GM18499 (cell line): ENCODE results near the gene RLN3.
"Not testable (repeated sequence)": the region's sequence is repeated elsewhere in the genome, so short reads cannot be mapped to it uniquely, and the experiment has no call there.

ENCODE experiments used
- ATAC-seq: cut with Tn5 transposase; IDR thresholded peaks from one replicate; pipeline ENCODE4 v1.9.1; 2021; ENCODE audit warnings: moderate number of reproducible peaks; ENCODE audit not compliant: insufficient read depth, unreplicated experiment

The RLN3 gene

DNA sequence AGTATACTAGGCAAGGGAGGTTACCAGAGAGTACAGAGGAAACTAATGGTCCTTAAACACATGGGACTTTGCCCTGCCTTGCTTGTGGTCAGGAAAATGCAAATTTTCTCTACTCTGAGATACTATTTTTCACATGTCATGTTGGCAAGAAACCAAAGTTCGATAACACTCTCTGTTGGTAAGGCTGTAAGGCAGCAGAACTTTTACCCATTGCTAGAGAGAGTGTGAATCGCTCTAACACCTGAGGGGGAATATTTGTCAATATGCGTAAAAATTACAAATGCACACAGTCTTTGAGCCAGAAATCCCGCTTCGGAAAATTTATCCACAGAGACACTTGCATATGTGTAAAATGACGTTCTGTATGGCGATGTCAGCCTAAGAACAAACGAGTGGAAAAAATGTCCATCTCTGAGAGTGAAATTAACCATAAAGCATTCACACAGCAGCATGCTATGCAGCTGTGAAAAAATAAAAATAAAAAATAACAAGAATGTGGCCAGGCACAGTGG is 12.4 kb upstream of the RLN3 start:
- ATAC-seq, result no peak

DNA sequence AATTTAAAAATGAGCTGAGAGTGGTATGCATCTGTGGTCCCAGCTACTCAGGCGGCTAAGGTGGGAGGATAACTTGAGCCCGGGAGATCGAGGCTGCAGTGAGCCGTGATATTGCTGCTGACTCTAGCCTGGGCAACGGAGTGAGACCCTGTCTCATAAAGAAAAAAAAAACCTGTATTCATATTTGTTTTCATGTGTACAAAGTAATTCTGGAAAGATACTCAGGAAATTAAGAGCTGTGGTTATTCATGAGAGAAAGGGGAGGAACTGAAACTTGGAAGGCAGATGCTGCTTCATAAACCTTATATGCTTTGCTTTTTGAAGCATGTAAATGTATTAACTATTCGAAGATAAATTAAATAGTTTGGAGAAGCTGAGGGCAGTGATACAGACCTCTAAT is 8.8 kb upstream of the RLN3 start:
- ATAC-seq, result no peak

DNA sequence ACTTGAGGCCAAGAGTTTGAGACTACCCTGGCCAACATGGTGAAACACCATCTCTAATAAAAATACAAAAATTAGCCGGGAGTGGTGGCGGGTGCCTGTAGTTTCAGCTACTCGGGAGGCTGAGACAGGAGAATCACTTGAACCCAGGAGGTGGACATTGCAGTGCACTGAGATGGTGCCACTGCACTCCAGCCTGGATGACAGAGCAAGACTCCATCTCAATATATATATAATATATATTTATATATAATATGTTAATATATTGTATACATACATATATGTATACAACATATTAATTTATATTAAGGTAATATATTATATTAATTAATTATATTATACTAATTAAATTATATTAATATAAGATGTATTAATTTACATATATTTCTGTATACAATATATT is 8.2 kb upstream of the RLN3 start:
- ATAC-seq, result not testable (repeated sequence)

GRCh38 chr19:14021474-14021873 is 6.5 kb upstream of the RLN3 start:
- ATAC-seq, result no peak

- ATAC-seq, result no peak
These were observed 5.5 kb upstream of the RLN3 start for GRCh38 chr19:14022469-14022868.

DNA sequence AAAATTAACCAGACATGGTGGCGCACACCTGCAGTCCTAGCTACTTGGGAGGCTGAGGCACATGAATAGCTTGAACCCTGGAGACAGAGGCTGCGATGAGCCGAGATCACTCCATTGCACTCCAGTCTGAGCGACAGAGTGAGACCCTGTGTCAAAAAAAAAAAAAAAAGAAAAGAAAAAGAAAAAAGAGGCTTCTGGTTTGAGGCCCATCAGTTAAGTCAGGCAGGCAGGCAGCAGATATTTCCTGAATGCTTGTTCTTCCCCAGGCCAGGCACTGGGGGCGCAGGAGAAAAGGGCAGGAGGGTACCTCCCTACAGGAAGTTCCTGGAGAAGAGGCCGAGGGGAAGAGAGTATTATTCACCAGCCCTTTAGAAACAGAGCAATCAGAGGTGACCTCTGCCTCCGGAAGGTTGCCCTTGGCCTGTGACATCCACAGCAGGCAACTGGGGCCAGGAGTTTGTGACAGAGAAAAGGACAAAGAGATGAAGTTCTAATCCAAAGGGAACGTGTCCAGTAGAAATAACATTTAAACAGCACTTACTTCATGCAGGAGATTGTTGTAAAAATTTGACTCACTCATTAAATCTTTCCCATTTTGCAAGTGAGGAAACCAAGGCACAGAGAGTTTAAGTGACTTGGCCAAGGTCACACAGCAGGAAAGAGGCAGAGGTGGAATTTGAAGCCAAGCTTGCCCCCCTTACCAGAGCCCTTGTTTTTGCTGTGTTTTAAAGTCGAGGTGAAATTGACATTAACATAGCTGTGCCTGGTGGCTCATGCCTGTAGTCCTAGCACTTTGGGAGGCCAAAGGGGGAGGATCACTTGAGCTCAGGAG is 4.3 kb upstream of the RLN3 start:
- ATAC-seq, result no peak

DNA sequence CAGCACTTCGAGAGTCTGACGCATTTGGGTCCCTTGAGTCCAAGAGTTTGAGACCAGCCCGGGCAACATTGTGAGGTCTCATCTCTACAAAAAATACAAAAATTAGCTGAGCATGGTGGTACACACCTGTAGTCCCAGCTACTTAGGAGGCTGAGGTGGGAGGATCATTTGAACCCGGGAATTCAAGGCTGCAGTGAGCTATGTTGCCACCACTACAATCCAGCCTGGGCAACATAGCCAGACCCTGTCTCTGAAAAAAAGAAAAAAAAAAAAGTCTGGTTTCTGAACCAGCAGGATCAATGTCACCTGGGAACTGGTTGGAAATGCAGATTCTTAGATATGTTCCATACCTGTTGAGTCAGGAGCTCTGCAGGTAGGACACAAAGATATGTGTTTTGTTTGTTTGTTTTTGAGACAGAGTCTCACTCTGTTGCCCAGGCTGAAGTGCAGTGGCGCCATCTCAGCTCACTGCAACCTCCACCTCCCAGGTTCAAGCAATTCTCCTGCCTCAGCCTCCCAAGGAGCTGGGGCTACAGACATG is 1.2 kb upstream of the RLN3 start:
- ATAC-seq, result not testable (repeated sequence)

GRCh38 chr19:14028901-14029300 is 953 bp downstream of the RLN3 start:
- ATAC-seq, result no peak

DNA sequence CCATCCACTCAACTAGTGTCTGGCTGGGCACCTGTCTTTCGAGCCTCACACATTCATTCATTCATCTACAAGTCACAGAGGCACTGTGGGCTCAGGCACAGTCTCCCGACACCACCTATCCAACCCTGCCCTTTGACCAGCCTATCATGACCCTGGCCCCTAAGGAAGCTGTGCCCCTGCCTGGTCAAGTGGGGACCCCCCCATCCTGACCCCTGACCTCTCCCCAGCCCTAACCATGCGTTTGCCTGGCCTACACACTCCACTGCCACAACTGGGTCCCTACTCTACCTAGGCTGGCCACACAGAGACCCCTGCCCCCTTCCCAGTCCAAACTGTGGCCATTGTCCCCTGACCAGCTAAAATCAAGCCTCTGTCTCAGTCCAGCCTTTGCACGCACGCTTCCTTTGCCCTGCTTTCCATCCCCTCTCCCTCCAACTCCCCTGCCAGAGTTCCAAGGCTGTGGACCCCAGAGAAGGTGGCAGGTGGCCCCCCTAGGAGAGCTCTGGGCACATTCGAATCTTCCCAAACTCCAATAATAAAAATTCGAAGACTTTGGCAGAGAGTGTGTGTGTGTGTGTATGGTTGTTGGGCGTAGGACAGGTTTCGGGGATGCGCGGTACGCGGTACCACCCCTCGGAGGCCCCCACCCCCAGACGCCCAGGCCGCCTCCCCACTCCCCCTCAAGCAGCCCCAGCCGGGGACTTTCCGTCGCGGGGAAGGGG is 3.2 kb downstream of the RLN3 start:
- ATAC-seq, result no peak

DNA sequence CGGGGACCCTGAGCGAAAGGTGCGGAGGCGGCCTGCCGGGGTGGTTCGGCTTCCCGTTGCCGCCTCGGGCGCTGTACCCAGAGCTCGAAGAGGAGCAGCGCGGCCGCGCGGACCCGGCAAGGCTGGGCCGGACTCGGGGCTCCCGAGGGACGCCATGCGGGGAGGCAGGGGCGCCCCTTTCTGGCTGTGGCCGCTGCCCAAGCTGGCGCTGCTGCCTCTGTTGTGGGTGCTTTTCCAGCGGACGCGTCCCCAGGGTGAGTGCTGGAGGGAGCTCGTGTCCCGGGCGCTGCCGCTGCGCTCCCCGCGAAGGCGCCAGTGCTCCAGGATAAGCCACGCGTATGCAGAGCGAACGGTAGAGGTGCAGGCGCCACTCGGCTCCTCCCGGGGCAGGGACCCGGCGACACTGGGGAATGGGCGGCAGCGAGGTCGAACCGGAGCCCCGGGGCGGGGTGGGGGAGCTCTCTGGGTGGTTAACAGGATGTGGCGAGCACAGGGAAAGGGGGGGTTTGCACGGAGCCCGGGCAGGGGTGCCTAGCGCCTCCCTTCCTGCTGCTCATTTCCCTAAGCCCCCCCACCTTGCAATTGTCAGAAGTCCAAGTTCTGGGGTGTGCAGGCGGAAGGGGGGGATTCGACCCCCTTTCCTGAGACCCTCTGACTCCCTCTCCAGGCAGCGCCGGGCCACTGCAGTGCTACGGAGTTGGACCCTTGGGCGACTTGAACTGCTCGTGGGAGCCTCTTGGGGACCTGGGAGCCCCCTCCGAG is 4.0 kb downstream of the RLN3 start, which contains the start of gene IL27RA:
Gene IL27RA (plus strand): TSS at position 44 of the 762 bp plus-strand sequence. CDS start 111 bp downstream, at position 155.
- ATAC-seq, result no peak

- no peak for ATAC-seq
These were observed 6.0 kb downstream of the RLN3 start for GRCh38 chr19:14033946-14034345.

DNA sequence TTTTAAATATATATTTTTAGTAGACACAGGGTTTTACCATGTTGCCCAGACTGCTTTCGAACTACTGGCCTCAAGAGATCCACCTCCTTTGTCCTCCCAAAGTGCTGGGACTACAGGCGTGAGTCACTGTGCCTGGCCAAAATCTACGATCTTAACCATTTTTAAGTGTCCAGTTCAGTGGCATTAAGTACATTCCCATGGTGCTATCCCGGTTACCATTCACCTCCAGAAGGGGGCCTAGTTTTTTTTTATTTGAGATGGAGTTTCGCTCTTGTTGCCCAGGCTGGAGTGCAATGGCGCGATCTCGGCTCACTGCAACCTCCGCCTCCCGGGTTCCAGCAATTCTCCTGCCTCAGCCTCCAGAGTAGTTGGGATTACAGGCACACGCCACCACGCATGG is 7.2 kb downstream of the RLN3 start:
- not testable (repeated sequence) for ATAC-seq

GRCh38 chr19:14035706-14036105 is 7.8 kb downstream of the RLN3 start:
- no peak for ATAC-seq

DNA sequence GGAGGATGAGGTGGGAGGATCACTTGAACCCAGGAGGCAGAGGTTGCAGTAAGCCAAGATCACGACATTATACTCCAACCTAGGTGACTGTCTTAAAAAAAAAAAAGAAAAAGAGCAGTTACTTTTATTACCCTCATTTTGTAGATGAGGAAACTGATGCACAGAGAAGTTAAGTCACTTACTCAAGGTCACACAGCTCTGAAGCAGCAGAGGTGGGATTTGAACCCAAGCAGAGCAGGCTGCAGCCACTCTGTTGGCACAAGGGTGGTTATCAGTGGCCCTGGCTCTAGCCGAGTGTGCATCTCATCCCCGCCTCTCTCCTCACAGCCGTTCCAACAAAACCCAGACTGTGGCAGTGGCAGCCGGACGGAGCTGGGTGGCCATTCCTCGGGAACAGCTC is 11.2 kb downstream of the RLN3 start:
- ATAC-seq, result no peak

DNA sequence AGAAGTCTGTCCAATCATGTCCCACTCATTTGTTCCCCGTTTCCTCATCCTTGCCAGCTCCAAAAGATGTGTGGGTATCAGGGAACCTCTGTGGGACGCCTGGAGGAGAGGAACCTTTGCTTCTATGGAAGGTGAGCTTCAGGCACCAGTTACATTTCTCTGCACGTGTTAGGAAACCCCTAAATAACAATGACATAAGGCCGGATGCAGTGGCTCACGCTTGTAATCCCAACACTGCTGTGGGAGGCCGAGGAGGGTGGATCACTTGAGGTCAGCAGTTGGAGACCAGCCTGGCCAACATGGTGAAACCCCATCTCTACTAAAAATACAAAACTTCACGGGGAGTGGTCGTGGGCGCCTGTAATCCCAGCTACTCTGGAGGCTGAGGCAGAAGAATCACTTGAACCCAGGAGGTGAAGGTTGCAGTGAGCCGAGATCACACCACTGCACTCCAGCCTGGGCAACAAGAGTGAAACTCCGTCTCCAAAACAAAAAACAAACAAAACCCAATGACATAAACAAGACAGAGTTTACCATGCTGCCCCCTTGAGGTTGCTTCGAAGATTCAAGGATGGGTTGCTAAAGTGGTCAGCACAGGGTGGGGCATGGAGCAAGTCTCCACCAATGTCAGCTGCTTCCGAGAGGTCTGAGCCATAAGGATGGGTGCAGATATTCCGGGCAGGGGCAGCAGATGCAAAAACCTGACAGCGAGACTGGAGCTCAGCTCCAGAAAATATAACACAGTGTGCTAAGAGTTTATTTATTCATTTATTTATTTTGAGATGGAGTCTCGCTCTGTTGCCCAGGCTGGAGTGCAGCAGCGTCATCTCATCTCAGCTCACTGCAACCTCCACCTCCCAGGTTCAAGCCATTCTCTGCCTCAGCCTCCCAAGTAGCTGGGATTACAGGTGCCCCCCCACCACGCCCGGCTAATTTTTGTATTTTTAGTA is 15.0 kb downstream of the RLN3 start:
- peak; percentile 64 for ATAC-seq

DNA sequence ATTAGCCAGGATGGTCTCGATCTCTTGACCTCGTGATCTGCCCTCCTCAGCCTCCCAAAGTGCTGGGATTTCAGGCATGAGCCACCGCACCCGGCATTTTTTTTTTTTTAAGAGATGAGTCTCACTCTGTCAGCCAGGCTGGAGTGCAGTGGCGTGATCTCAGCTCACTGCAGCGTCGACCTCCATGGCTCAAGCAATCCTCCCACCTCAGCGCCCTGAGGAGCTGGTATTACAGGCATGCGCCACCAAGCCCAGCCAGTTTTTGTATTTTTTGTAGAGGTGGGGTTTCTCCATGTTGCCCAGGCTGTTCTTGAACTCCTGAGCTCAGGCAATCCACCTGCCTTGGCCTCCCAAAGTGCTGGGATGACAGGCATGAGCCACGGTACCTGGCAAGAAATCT is 19.9 kb downstream of the RLN3 start:
- ATAC-seq, result not testable (repeated sequence)

- no peak for ATAC-seq
These were observed 20.6 kb downstream of the RLN3 start for GRCh38 chr19:14048443-14049153.

DNA sequence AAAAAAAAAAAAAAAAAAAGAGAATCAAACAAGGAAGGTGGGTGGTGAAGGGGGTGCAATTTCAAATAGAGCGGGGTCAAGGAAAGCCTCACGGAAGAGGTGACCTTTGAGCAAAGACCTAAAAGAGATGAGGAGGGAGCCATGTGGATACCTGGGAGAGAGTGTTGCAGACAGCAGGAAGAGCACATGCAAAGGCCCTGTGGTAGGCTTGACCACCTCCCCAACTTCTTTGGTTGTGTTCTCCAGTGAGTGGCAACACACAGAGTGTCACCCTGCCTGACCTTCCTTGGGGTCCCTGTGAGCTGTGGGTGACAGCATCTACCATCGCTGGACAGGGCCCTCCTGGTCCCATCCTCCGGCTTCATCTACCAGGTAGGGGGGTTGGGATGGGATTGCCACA is 22.6 kb downstream of the RLN3 start:
- no peak for ATAC-seq

- not testable (repeated sequence) for ATAC-seq
These were observed 23.0 kb downstream of the RLN3 start for GRCh38 chr19:14050961-14051360.
